RPMI8226 (cell line): Measurements from ENCODE around the gene CNTN1.
"Not testable (repeated sequence)": the region's sequence is repeated elsewhere in the genome, so short reads cannot be mapped to it uniquely, and the experiment has no call there.

Experiments
- DNase-seq: peaks from one replicate; pipeline ENCODE4 v3.0.0-alpha.2; 2015

CNTN1 gene

GRCh38 chr12:41055875-41056577 is 363.8 kb downstream of the CNTN1 start:
- DNase-seq: no peak

DNA sequence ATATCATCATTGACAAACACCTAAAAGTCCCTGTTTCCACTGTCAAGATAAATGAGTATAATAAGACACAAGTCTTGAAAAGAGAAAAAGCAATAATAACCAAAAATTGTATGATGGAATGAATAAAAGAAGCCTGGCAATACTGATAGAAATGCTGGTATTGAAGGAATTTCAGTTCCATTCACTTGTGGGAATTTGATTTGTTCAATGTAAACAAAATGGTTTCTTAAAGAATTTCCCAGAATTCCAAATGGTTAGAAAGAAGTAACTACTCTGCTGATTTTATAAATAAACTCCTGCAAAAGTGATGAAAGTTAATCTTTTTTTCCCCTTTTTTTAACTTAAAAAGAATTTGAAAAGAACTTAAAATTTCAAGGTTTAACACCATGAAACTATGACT is 366.0 kb downstream of the CNTN1 start:
- no peak for DNase-seq

GRCh38 chr12:41061192-41061591 is 369.0 kb downstream of the CNTN1 start:
- no peak for DNase-seq

GRCh38 chr12:41064411-41064810 is 372.2 kb downstream of the CNTN1 start:
- no peak for DNase-seq

DNA sequence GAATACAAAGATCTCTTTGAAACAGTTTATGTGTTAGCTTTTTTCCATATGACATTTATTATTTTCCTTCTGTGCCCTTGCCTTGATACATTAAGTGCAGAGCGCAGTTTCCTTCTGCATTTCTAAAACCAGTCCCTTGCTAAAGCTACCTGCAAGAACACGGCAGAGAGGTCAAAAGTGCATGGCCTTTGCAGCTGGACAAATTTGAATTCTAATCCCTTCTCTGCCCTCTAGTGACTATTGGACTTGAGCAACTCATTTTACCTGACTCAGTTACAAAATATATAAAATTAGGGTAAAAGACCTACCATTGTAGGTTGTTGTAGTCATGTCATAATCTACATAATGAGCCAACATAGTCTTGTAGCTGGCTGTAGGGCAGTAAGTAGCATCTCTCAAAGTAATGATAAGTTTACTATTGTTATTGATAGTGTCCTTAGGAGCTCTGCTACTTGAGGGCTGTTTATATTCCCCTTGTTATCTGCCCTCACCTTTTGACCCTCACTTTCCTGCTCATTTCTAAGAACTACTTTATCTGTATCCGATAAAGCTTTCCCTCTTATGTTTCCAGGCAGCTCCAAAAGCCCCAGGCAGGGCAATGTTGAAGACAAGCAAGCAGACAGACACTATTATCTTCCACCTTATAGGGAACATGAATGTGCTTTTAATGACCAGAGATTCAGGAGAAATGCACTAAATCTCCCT is 375.9 kb downstream of the CNTN1 start:
- DNase-seq: peak; percentile 34

- DNase-seq: peak; percentile 20
These were observed 381.6 kb downstream of the CNTN1 start for GRCh38 chr12:41073633-41074472.

GRCh38 chr12:41074473-41074769 is 382.2 kb downstream of the CNTN1 start:
- peak; percentile 52 for DNase-seq

DNA sequence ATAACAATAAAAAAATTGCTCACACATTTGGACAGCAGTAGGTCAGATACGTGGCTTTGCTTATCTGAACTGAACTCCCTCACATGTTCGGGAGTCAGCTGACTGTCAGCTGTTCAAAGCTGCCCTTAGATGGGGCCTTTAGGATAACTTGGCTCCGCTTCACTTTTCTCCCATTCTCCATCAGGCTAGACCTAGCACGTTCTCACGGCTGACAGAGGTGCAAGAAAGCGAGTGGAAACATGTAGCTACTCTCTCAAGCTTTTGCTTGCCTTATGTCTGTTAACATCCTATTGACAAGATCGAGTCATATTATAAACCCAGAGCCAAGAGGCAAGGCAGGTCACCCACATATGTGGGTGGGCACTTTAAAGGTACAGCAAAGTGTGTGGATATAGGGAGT is 383.9 kb downstream of the CNTN1 start:
- no peak for DNase-seq

GRCh38 chr12:41081241-41081640 is 389.0 kb downstream of the CNTN1 start:
- not testable (repeated sequence) for DNase-seq

GRCh38 chr12:41089438-41089837 is 397.2 kb downstream of the CNTN1 start:
- no peak for DNase-seq

GRCh38 chr12:41092115-41092514 is 399.9 kb downstream of the CNTN1 start:
- DNase-seq: no peak

GRCh38 chr12:41096797-41097196 is 404.6 kb downstream of the CNTN1 start:
- DNase-seq: no peak

- no peak for DNase-seq
These were observed 408.3 kb downstream of the CNTN1 start for GRCh38 chr12:41100572-41100971.

- no peak for DNase-seq
These were observed 409.6 kb downstream of the CNTN1 start for GRCh38 chr12:41101806-41102205.

- DNase-seq: no peak
These were observed 411.4 kb downstream of the CNTN1 start for GRCh38 chr12:41103614-41104013.

- DNase-seq: no peak
These were observed 414.1 kb downstream of the CNTN1 start for GRCh38 chr12:41106315-41106714.

DNA sequence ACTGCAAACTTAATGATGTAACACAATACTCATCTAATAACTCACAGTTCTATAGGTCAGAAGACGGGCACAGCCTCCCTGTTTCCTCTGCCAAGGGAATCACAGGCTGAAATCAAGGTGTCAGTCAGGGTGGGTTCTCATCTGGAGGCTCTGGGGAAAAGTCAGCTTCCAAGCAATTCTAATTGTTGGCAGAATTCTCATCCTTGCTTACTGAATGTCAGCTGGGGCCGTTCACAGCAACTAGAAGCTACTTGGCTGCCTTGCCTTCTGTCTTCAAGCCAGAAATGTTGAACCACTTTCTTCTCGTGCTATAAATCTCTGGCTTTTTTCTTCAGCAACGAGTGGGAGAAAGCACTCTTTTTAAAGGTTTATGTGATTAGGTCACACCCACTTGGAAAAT is 415.8 kb downstream of the CNTN1 start:
- no peak for DNase-seq

DNA sequence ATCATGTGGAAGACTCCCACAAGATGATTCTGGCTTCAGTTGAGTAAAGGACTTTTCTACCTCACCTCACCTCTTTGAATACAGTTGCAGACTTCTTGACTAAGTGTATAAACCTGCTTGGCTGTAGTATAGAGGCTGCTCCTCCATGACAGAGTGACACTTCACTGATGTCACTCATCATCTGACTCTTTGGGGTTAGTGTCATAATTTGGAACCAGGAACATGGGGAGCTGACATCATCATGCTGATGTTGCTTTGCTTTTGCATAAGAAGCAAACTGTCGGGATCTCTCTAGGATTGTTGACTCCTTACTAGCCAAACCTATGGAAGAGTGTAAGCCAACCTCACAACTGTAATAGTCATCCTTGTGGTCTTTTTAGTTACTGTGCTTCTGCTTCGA is 420.7 kb downstream of the CNTN1 start:
- DNase-seq: no peak

- no peak for DNase-seq
These were observed 428.0 kb downstream of the CNTN1 start for GRCh38 chr12:41120211-41120610.

GRCh38 chr12:41121374-41121773 is 429.1 kb downstream of the CNTN1 start:
- no peak for DNase-seq
